Stimulated activated CD4-positive, alpha-beta T cell treated with anti-CD3 and anti-CD28 coated beads, Interleukin-15, amount 100 ng/mL, for 1 hour (primary cell): ENCODE results near the gene SYT17.

ENCODE experiments used
- DNase-seq, 2 donors: peaks; one replicate each; pipeline ENCODE4 v3.0.0-alpha.2; 2020; ENCODE audit warnings: low read depth in 1 of 2, low spot score in 1 of 2

Gene SYT17

DNA sequence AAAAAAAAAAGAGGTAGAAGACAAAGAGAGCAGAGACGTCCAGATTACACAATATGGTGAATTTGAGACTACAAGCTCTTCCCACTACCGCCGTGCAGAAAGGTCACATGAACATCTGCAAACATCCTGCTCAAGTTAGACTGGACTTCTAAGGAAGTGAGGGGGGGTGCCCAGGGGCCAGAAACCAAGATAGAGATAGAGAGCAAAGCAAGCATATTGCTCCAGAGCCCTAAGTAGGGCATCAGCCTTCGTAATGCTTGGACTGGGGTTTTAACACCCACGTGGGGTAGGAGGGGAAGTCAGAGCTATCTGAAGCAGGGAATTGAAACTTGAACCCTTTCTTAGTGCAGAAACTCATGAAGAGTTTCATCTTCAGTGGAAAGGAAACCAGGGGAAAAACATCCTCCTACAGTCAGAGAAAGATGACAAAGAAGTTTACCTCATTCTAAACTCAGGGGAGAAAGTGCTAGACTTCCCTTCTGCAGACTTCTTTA is 126.2 kb downstream of the SYT17 start:
- peak in 1 of 2 donors; percentile 3 for DNase-seq

- no peak for DNase-seq
Observed at GRCh38 chr16:19295393-19295792, 127.4 kb downstream of the SYT17 start.

DNA sequence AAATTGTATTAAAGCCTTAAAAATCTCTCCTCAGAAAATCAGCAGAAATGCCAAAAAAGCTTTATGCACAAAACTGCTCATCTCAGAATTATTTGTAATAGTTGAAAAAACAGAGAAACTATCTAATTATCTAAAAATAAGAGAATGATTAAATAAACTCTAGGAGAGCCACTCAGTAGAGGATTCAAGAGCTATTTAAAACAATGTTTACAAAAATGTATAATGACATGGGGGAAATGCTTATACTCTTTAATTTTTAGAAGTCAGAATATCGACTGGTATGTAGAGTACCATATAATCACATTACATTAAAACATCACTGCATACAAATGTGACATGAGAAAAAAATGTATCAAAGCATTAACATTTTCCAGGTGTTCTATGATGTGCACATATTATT is 129.4 kb downstream of the SYT17 start:
- DNase-seq = no peak

- DNase-seq = no peak
Observed at GRCh38 chr16:19299565-19299964, 131.5 kb downstream of the SYT17 start.

DNA sequence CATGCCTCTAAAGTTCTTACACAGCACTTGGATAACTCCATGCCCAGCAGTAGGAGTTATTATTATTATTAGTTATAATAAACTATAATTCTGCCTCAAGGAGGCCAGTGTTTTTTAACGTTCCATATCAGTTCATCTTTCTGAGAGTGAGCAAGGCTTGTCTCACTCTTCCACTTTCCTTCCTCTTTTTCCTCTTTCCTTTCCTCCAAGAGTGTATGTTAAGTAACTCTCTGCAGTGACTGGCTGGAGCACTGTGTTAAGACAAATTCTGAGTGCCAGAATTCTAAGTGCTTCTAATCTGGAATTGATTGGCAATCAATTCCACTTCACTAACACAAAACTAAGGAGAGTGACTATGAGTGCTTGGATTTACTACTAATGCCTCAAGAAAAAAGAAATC is 133.9 kb downstream of the SYT17 start:
- DNase-seq = no peak

GRCh38 chr16:19304750-19305149 is 136.7 kb downstream of the SYT17 start:
- DNase-seq = no peak

DNA sequence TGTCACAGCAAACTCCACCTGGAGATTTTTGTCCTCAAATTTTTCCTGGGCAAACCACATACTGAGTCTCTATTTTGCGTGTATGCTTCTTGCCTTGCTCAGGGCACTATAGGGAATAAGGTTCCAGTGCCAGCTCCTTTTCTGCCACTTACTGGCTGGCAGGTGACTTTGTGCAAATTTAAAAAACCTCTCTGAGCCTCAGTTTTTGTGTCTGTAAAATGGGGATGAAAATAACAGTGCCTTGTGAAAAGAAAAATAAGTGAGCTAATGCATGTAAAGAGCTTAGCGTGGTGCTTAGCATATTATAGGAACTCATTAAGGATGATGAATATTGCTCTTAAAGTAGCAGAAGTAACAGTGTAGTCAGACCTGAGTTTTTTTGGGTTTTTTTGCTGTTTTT is 137.4 kb downstream of the SYT17 start:
- no peak for DNase-seq

- no peak for DNase-seq
Observed at GRCh38 chr16:19307587-19308241, 139.7 kb downstream of the SYT17 start.

DNA sequence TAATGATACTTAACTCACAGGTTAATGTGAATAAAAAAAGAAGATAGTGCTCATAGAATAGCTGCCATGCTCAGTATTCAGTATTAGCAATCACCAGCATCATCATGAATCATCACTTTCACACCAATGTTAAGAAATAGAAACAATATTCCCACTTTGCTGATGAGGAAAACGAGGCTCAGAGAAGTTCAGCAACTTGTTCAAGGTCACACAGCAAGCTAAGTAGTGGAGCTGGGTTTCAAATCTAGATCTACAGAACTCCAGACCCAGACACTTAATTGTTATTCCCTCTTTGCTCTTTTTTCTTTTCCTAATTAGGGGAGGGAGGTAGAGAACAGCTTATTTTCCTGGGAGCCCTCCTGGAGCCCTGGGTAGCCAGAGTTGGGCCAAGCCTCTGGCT is 140.4 kb downstream of the SYT17 start:
- no peak for DNase-seq

DNA sequence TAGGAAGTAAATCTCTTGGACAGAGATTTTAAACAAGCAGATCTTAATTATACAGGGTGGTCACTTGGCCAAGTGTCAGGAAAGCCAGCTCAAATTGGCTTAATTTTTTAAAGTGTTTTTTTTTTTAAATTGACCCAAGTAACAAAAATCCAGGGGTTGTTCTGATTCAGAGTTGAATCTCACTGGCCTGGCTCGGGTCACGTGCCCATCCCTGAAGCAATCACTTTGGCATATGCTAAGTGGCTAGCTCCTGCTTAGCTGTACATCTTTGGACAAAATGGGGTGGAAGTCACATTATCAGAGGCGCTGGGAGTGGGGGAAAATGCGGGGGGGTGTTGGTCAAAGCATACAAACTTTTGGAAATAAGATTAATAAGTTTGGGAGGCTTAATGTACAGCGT is 141.1 kb downstream of the SYT17 start:
- no peak for DNase-seq

GRCh38 chr16:19314718-19315425 is 146.8 kb downstream of the SYT17 start:
- DNase-seq = no peak

GRCh38 chr16:19315889-19316433 is 147.9 kb downstream of the SYT17 start:
- no peak for DNase-seq

GRCh38 chr16:19316846-19317245 is 148.8 kb downstream of the SYT17 start:
- no peak for DNase-seq
